HG03439 (cell line): ENCODE data around the gene KREMEN1.
"Not testable (repeated sequence)": the region's sequence is repeated elsewhere in the genome, so short reads cannot be mapped to it uniquely, and the experiment has no call there.

Experiments
- ATAC-seq: cut with Tn5 transposase; IDR thresholded peaks from one replicate; pipeline ENCODE4 v1.9.1; 2021; ENCODE audit warnings: mild to moderate bottlenecking, moderate library complexity; ENCODE audit not compliant: unreplicated experiment

KREMEN1 gene, protein sequence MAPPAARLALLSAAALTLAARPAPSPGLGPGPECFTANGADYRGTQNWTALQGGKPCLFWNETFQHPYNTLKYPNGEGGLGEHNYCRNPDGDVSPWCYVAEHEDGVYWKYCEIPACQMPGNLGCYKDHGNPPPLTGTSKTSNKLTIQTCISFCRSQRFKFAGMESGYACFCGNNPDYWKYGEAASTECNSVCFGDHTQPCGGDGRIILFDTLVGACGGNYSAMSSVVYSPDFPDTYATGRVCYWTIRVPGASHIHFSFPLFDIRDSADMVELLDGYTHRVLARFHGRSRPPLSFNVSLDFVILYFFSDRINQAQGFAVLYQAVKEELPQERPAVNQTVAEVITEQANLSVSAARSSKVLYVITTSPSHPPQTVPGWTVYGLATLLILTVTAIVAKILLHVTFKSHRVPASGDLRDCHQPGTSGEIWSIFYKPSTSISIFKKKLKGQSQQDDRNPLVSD

DNA sequence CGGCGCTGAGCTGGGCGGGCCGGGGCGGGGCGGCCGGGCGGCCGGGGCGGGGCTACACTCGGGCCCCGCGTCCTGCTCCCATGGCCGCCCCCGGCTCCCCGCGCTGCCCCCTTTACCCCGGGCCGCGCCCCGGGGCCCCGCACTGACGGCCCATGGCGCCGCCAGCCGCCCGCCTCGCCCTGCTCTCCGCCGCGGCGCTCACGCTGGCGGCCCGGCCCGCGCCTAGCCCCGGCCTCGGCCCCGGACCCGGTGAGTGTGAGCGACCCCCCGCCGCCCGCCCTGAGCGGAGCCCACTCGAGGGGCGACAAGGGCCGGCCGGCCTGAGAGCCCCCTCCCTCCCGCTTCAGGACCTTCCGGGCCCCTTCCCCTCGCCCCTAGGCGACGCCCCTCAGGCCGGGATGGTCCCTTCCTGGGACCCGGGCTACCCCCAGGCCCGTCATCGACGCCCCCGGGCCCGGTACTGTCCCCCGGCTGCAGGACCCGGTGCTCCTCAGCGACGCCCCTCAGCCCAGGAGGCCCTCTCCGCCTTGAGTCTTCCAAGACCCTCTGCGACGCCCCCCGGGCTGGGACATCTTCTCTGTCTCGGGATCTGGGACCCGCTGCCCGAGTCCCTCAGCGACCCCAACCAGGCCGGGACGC is at the start of gene KREMEN1:
TSS of gene KREMEN1 (plus strand) at position 57 of the 639 bp plus-strand sequence. CDS start at position 153, 96 bp downstream.
- ATAC-seq: no peak

DNA sequence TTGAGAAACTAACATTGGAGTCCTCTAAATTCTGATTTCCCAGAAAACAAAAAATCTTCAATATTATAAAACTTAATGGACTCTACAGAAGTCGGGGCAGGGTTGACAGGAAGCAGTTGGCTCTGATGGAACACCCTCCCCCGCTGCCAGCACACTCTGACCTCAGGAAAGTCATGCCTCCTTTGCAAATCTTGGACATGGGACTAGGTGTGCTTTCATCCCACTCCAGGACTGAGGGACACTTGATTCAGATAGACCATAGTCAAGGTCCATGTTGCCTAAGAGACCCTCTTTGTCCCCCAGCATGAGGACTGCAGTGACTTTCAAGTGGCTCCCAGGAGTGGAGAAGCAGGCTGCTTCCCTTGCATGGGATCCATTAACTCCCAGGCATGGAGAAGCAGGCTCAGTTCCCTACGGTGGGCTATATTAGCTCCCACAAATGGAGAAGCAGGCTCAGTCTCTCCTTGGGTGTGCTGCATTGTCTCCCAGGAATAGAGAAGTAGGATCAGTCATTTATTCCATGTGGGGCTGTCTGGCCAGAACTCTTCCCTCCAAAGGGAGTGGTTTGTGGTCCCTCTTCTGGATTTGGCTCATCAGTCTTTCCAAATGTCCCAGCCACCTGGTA is 49.6 kb upstream of the KREMEN1 start:
- ATAC-seq: no peak

DNA sequence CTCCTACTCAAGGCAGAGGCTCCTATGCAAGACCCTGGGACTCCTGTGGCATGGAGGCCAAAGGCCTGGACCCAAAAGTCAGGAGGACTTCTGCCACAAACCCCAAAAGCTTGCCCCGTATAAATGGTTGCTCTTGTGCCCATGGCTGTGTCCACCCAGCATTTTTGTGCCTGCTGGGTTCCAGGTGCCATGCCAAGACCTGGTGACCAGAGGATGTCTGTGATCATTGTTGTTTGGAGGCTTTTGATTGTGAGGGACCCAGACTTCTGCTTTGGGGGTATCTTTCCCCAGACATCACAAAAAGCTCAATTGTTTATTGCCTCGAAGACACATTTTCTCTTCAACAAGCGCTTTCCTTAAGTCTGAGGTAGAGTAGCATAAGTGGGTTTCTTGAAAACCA is 46.3 kb upstream of the KREMEN1 start:
- ATAC-seq: no peak

DNA sequence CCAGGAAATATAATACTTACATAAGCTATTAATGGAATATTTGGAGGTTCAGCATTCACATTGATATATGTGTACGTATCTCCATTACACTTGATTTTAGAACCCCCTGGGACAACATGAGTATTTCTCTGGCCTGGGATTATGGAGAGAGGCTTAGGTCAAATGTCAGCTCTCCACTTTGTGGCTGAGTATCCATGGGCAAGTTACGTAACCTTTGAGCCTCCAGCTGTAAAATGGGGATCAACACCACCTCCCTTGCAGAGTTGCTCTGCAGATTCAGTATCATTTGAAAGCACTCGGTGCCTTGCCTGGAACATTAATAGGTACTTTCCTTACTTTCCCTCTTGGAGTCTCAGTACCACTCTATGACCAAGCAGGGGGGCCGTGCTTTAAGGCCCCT is 44.4 kb upstream of the KREMEN1 start:
- ATAC-seq: no peak

DNA sequence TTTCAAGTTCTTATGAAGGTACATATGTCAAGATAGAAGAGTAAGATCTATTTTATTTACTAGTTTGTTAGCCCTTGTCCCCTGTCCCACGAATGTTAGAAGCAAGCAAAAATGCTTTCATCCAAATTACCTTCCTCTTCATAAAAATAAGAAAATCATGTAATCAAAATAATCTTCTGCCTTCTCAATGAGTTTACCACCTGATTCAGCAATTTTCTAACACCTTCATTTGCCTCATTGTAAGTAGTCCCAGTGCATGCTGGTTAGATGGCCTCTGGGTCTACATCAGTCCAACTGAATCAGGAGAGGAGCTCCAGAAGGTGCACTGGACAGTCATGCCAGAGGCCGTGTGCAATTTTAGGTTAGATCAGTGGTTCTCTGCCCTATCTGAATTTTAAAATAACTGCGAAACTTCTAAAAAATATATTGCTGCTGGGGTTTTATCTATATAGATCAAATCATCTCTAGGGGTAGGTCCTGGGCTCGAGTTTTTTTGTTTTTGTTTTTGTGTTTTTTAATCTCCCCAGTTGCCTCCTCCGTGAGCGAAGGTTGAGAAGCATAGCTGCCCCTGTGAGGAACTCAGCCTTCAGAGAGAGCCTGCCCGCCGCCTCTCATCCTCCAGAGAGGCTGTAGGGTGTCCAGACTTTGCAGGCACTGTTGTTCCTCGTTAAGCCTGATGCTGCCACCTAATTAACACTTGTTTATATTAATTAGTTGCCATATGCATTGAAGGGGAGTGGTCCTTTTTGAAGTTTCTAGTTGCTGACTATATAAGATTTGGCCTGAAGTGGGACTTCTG is 43.4 kb upstream of the KREMEN1 start:
- no peak for ATAC-seq

DNA sequence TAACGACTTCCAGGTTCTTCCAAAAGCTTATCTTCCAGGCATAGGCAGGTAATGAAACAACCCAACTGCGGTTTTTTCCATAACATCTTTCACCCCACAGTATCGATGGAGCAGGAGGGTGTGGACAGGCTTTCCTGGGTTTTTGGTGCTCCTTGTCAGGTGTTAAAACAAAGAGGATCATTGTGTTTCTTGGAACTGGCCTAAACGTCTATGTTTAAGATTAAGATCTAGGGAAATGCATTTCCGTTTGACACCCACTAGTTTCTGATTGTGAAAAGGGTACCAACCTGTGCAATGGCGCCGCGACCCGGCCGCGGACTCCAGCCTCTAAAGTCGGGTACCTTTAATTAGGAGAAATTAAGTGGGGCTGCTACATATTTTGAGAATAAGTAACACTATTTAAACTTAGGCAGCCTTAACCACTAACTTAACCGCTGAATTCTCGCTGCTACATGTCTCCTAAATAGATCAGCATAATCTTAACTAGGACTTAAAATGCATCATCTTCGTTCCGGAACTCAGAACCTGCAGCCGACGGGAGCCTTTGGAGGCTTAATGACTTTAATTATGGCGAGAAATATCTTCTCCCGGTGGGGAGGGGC is 42.7 kb upstream of the KREMEN1 start:
- no peak for ATAC-seq

DNA sequence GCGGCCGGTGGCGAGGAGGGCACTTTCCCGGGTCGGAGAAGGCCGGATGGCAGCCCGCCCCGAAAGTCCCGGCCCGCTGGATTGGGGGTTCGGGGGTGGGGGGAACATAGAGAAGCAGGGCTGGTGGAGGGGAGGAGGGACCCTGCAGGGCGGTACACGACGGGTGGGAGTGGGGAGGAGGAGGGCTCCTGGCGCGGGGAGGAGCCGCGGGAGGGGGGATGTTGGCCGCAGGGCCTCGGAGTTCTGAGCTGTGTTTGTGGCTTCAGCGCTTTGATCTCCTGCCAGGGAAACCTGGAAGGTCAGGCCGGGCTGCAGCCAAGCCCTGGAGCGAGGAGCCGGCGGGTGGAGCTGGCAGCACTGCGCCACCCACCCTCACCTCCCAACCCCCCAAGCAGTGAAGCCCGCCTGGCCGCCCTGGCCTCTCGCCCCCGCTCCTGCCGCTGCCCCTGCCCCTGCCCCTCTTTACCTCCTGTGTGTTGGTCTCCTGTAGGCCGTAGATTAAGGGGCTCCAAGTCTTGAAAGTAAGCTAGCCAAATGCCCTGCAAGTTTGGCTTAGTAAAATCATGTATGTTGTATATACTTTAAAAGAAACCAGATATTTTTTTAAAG is 42.1 kb upstream of the KREMEN1 start:
- no peak for ATAC-seq

DNA sequence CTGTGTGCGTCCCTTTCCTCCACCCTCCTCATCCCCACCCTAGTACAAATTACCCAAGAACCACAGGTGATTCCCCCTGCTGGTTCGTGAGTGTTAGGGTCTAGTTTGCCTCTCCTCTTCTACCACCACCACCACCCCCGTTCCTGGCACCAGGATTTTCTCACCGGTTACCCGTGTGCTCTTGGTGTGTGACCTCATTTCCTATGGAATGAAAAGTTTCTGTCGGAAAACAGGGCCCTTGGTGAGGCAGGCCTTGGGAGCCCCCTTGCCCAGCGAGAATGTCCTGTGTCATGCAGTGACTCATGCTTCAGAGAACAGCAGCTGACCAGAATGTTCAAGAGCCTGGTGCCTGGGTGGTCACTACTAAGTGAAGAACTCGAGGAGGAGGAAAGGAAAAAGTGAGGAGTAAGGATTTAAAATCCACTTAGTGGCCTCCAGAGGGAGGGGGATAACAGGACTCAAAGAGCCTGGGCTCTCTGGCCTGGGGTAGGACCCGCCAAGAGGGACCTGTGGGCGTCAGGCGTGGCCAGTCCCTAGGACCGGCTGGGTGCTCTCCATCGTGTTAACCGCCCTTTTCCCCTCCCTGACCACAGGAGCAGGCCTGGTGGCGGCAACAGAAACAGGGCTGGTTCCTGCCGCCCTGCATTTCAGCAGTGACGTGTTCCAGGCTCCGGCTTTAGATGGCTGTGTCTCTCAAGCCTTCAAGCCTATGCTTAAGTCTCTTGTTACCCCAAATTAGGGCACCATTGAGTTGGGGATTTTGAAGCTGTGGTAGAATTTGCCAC is 41.4 kb upstream of the KREMEN1 start:
- no peak for ATAC-seq

DNA sequence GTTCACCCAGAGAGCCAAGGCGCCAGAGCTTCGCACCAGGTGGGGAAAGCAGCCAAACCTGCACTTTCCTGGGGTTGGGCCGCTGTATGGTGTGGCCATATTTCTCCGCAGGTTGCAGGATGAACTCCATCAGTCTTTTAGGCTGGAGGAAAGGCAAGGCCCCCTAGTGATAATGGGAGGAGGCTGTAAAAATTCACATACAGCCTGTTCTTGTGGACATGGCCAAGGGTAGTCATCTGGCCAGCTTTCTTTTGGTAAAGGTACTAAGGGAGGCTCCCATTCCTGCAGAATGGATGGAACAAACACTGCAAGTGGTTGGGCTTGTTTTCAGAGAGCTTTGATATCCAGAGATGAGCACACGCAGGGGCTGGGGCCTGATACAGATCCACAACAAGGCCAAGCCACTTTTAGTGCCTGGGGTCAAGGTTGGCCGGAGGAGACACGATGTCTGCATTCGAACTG is 40.8 kb upstream of the KREMEN1 start:
- no peak for ATAC-seq

DNA sequence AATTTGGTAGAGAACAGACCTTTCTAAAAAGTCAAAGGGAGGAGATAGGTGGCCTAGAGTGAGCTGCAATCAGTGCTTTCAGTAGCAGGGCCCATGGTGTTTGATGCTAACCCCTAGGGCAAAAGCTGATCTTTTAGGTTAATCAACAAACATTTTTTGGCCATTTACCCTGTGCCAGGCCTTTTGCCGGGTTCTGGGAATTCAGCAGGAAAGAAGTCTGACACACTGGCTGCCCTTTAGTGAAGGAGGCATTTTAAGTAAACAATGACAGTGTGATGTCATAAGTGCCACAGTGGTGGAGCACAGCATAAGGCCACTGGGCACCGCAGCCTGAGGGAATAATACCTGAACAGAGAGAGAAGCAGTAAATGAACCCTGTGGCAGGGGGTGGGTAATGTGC is 40.3 kb upstream of the KREMEN1 start:
- no peak for ATAC-seq

DNA sequence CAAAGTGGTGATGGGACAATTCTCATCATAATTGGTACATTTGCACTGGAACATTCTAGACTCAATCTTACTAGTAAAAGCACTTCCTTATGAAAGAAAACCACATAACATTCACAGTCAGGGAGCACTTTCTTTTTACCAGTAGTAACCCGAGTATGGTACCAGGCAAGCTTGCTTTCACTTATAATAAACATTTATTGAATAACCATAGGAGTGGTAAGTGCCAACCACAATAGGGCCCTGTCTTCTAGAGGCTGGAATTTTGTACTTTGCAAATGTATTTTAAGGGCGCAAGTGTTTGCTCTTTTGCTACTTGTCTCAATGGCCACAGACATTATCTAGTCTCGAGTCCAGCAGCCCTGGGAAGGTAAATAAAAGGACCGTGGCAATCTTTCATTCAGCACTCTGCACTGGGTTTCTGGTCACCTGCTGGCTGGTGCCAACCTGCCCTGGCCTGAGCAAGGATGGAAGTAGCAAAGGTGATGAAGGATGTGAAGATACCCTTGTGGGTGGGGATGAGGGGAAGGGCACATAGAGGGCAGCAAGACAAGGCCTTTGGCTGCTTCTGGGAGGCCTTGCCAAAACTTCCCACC is 35.4 kb upstream of the KREMEN1 start:
- ATAC-seq: no peak

DNA sequence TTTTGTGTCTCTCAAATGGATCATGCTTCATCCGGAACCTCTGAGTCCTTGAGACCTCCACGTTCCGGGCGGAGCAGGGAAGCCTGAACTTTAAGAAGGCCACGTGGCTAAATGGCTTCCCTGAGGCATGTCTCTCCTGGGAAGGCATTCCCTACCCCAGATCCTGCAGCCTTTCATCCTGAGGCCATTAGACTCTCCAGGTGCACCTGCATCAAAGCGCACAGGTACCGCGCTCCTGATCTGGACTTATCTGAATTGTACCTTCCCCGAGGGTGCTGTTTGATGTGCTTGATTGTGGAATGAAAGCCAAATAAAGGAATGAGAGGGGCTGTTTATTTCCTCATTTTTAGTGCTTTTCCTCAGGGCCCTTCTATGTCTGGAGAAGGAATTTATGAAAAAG is 33.7 kb upstream of the KREMEN1 start:
- no peak for ATAC-seq

DNA sequence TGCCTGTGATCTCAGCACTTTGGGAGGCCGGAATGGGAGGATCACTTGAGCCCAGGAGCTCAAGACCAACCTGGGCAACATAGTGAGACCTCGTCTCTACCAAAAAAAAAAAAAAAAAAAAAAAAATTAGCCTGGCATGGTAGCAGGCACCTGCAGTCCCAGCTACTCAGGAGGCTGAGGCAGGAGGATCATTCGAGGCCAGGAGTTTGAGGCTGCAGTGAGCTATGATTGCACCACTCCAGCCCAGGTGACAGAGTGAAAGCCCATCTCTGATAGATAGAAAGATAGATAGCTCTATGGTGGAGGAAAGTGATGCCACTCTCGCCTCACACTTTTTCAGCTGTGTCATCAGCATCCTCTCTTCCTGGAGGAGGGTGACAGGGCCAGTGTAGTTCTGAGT is 33.2 kb upstream of the KREMEN1 start:
- not testable (repeated sequence) for ATAC-seq

DNA sequence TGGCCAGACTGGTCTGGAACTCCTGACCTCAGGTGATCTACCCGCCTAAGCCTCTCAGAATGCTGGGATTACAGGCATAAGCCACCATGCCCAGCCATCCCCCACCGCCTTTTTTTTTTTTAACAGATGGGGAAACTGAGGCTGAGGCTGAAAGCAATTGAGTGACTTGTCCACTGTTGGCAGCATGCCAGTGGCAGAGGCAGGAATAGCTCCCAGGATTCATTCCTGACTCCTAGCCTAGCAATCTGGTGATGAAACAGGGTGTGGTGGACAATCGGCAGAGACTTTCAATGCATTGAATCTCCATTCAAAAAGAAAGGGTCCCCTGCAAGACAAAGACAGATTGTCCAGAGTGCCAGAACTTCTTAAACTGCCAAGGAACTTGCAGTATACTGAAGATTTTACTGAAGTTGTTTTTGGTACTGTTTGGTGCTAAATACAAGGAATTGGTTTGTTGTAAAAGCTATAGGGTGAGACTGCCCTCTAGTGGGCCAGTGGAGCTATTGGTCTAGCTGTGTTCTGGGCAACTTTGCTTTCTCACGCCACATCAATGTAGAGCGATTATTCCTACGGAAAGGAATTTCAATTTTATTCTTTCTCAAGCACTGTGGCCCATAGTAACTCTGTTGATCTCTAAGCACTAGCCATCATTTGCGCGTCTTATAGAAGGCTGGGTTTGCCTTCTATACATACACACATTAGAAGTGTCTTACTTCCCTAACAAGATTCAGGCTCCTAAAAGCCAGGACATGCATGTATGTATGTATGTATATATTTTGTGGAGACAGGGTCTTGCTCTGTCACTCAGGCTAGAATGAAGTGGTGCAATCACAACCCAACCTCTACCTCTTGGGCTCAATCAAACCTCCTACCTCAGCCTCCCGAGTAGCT is 32.2 kb upstream of the KREMEN1 start:
- ATAC-seq: no peak

DNA sequence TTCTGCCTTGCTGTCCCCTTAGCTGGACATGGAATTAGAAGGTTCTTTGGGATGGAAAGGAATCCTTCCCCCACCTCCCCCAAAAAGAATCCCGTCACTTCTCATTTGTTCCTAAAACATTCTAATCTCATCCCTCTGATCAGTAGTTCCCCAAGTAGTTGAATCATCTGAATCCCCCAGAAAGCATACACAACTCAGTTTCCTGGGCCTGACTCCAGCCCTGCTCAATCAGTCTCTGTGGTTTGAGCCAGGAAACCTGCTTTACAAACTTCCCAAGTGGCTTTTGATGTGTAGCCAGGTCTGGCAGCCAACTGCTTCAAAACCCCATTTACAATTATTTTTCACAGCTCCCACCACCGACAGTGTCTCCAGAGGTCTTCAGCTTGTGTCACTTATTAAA is 31.4 kb upstream of the KREMEN1 start:
- no peak for ATAC-seq

DNA sequence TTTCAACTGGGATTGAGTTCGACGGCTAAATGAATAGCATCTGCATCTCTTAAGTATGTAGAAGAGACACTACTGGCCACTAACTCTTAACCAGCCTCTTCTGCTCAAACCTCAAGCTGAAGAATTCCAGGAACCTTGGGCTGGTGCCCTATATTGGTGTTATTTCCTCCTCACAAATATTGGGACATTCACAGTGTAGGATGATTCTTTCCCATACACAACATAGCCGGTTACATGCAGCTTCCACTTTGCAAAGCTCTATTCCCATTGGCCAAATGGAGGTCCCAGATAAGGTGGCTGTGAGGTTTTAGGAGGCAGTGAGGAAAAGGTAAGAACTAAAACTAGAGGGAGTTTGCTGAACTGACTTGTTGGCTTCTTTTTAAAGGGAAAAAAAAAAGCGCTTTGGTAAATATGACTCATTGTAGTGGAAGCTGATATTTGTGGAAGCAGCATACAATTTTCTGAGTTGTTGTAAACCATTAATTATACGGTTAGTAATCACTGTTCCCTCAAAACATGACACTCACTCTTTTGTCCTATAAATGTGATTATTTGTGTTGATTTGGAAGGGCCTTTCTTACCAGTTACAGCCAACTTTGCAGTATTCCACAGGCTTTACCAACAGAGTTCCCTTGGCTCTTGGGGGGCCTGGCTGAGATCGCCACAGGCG is 28.8 kb upstream of the KREMEN1 start:
- ATAC-seq: no peak

DNA sequence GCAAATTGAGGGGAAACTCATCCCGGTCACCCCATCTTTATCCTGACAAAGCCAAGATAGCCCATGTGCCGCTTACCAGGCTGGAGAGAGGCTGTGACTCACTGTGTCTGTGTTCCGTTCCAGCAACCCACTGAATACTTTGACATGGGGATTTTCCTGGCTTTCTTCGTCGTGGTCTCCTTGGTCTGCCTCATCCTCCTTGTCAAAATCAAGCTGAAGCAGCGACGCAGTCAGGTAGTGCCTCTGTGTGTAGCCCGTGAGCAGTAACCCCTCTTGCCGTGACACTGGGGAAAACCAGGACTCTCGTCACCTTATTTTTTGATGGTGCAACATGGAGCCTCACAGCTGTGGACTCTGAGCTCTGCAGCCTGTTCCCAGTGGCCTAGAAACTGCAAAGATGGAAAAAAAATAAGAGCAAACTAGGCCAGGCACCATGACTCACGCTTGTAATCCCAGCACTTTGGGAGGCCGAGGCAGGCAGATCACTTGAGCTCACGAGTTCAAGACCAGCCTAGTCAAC is 28.1 kb upstream of the KREMEN1 start:
- no peak for ATAC-seq
